ENCODE results near the gene PI4KA. TPM values are rescaled to one million over a fixed set of nuclear protein-coding genes. Genes with fewer than 3 reads are reported as not detected.
A peak's percentile ranks its signal among the peaks of the same experiment; 100 is the strongest.

PI4KA gene
- total RNA-seq, 6 experiments from 2014 or later = 51.0 to 61.3 (median 57.2) TPM

DNA sequence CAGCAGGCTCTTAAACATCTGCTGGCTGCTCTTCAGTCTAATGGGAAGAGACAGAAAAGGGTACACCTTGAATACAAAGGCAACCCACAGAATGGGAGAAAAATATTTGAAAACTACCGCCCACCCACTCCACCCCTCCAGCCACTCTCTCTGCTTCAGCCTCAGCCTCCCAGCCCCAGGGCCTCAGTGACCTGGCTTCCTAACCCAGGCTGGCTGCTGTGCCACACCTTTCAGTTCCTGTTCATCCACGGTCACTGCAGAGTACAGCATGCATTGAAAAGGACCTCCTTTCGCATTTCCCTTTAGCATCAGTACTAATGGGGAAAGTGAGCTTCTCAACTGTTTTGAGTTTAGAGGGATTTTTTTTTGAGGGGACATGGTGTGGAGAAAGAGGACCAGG, 113.5 kb downstream of the PI4KA start:
- Mint-ChIP-seq H3K27me3 (ENCODE audit: insufficient read depth) (peaks cover 1% of the 10 kb centered on the region; the same call in 1 of the 2 replicates), H3K4me3 (no peak overlapping the region), H3K36me3 (ENCODE audit: low read depth) (peaks cover 19% of the 10 kb centered on the region), H3K4me1 (ENCODE audit: low read depth) (peaks cover under 1% of the 10 kb centered on the region; the same call in 1 of the 2 replicates), H3K9me3 (peaks cover 8% of the 10 kb centered on the region; the same call in 1 of the 2 replicates), H3K27ac (no peak overlapping the region)
- DNase-seq = no peak
- TF ChIP-seq, protein P1, sequence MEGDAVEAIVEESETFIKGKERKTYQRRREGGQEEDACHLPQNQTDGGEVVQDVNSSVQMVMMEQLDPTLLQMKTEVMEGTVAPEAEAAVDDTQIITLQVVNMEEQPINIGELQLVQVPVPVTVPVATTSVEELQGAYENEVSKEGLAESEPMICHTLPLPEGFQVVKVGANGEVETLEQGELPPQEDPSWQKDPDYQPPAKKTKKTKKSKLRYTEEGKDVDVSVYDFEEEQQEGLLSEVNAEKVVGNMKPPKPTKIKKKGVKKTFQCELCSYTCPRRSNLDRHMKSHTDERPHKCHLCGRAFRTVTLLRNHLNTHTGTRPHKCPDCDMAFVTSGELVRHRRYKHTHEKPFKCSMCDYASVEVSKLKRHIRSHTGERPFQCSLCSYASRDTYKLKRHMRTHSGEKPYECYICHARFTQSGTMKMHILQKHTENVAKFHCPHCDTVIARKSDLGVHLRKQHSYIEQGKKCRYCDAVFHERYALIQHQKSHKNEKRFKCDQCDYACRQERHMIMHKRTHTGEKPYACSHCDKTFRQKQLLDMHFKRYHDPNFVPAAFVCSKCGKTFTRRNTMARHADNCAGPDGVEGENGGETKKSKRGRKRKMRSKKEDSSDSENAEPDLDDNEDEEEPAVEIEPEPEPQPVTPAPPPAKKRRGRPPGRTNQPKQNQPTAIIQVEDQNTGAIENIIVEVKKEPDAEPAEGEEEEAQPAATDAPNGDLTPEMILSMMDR (IDR thresholded peaks at IDR 0.05) = no peak

DNA sequence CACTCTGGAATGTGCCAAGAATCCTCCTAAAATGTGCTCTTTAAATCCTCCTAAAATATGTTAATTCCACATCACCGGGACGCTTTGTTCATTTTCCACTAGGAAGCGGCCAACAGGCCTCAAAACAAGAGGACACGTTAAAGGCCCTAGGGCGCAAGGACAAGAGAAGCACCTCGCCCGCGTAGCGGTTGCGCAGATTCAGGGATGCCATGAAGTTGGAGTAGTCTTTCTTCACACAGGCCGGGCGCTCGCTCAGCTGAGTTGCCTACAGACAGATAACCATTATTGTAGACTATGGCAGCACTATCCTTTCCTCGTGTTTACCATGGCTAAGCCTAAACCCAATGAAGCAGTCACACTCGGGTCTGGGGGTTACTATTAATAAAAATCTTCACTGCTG, 114.2 kb downstream of the PI4KA start:
- H3K36me3 Mint-ChIP-seq (ENCODE audit: low read depth) = peaks cover 23% of the 10 kb centered on the region
- H3K4me3 Mint-ChIP-seq = no peak overlapping the region
- H3K27me3 Mint-ChIP-seq (ENCODE audit: insufficient read depth) = peaks cover 1% of the 10 kb centered on the region; the same call in 1 of the 2 replicates
- H3K27ac Mint-ChIP-seq = no peak overlapping the region
- no peak for DNase-seq
- peaks cover 8% of the 10 kb centered on the region; the same call in 1 of the 2 replicates for H3K9me3 Mint-ChIP-seq
- TF ChIP-seq, protein P1 (IDR thresholded peaks at IDR 0.05) = no peak
- H3K4me1 Mint-ChIP-seq (ENCODE audit: low read depth) = no peaks in the 10 kb centered on the region

DNA sequence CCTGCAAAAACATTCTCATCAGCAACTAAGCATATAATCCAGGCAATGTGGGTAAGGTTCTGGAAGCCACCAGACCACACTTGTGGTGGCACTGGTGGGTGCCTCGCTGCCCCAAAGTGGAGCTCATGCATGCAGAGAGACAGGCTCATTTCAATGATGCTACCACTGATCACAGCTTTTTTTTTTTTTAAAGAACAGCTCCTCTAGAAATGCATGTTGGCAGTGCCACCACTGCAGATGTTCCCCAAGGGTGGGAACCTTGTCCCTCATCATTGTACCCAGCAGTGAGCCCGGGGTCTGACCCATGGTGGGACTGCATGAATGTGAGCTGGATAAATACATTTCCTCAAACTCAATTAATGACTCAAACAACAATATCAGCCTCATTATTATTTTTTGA, 115.8 kb downstream of the PI4KA start:
- no peaks in the 10 kb centered on the region for H3K4me1 Mint-ChIP-seq (ENCODE audit: low read depth)
- peaks cover 8% of the 10 kb centered on the region; the same call in 1 of the 2 replicates for H3K9me3 Mint-ChIP-seq
- DNase-seq = no peak
- H3K27ac Mint-ChIP-seq = no peak overlapping the region
- H3K4me3 Mint-ChIP-seq = no peak overlapping the region
- peaks cover 1% of the 10 kb centered on the region; the same call in 1 of the 2 replicates for H3K27me3 Mint-ChIP-seq (ENCODE audit: insufficient read depth)
- peaks cover 25% of the 10 kb centered on the region for H3K36me3 Mint-ChIP-seq (ENCODE audit: low read depth)
- TF ChIP-seq, protein P1 (IDR thresholded peaks at IDR 0.05) = no peak

DNA sequence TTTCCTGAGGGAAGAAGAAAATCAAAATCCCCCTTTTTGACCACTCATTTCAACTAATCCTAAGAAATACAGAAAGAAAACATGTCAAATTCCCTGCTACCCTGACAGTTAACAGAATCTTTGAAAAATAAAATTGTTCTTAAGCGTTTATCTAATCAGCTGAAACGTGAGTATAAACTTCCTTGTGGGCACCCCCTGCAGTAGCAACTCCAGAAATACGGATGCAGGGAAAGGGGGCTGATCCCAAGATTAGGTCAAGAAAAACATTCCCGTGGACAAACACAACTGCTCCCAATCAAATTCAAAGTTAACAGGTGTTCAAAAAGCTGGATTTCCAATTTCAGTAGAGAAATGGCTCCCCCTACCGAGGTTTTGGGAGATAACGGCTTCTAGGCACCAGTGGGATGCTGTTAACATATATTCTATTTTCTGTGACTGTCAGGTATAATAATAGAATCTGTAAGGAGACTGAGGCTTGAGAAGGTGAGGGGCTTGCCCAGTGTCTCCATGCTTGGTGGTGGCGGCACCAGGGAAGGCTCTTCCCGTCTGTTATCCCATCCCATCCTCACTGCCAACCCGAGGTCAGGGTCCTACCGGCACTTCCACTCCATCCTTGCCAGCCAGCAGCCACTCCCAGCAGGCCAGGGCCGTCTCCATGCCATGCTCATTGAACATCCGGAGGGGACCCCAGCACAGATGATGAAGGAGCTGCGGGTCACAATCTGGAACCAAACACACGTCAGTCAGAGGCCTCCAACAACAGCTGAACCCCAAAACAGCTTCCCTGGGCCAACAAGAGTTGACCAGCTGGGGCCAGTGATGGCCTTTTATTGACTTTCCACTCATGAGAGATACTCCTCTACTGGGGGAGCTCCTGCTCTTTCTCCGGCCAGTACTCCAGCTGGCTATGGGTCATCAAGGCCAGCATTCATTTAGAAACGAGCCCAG, 116.7 kb downstream of the PI4KA start:
- Mint-ChIP-seq H3K36me3 (ENCODE audit: low read depth) (peaks cover 25% of the 10 kb centered on the region), H3K4me1 (ENCODE audit: low read depth) (no peaks in the 10 kb centered on the region), H3K27me3 (ENCODE audit: insufficient read depth) (no peaks in the 10 kb centered on the region), H3K9me3 (peaks cover 8% of the 10 kb centered on the region; the same call in 1 of the 2 replicates), H3K4me3 (no peak overlapping the region), H3K27ac (no peak overlapping the region)
- DNase-seq = peak; percentile 6
- TF ChIP-seq, protein P1 (IDR thresholded peaks at IDR 0.05) = peak; percentile 83

DNA sequence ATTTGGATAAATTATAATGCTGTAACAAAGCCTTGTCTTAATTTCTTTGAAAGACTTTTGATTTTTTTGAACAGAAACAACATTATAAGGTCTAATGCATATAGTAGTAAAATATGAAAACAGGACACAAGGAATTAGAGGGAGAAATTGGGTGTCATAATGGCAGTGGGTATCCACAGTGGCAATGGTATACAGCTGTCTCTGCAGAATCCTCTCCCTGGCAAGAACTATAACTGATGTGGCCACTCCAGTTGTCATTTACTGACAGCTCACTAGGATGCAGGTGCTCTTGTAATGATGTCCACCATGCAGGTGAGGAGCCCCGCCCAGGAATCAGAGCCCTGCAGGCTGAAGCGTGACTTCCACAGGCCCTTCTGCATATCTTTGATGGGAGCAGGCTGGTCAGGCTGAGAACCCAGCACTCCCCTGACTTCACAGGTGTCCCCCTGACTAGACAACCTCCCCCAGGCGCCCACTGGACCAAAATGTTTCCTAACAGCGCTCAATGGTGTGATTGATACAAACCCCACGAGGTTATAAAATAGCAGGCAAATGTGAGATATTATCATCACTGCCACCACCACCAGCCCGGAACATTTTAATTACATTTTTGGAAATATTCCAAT, 117.5 kb downstream of the PI4KA start:
- Mint-ChIP-seq H3K9me3 (peaks cover 8% of the 10 kb centered on the region; the same call in 1 of the 2 replicates), H3K4me3 (no peak overlapping the region), H3K27ac (no peak overlapping the region), H3K27me3 (ENCODE audit: insufficient read depth) (no peaks in the 10 kb centered on the region), H3K4me1 (ENCODE audit: low read depth) (no peaks in the 10 kb centered on the region), H3K36me3 (ENCODE audit: low read depth) (peaks cover 25% of the 10 kb centered on the region)
- no peak for DNase-seq
- TF ChIP-seq, protein P1 (IDR thresholded peaks at IDR 0.05) = no peak

Measured in HFFc6 (cell line).